ENCODE data around the gene ARMC12. TPM values are rescaled to one million over a fixed set of nuclear protein-coding genes. Genes with fewer than 3 reads are reported as not detected.

ARMC12 gene
- total and polyA plus RNA-seq, 10 of the 15 experiments (the other 5 are each of a cell fraction or from before 2014, with no cell fraction given), result 0.10 to 1.6 (median 0.62) TPM

DNA sequence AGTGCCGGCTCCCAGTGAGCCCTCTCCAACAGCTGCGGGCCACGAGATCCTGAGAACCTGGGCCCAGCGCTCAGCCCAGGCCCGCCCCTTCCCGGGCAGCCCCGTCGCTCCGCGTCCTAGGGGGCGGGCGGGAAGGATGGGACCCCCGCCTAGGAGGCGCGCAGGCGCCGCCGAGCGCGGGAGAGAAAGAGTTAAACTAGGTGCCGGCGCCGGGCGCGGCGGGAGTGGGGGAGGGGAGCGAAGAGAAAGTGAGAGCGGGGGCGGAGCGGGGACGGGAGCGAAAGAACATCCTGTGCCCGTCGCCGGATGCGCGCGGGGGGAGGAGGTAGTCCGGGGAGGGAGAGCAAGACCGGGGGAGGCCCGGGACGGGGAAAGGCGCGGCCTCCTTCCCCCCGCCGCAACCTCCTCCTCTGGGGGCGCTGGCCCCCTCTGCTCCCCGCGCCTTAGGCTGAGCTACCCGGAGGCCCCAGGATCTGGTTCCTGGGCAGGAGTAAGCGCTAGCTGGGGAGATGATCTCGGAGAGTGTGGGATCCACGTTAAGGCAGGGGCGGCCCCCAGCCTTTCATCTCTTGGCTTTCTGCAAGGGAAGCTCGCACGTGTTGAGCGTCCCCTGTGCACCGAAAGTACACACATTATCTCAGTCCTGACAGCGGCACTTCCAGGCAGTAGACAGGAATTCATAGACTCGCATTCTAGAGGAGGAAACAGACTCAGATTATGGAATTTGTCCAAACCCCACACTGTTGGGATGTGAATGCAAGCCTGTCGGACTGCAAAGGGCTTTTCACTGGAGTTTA is 4.9 kb upstream of the ARMC12 start (continued):
- TF ChIP-seq, protein P1, sequence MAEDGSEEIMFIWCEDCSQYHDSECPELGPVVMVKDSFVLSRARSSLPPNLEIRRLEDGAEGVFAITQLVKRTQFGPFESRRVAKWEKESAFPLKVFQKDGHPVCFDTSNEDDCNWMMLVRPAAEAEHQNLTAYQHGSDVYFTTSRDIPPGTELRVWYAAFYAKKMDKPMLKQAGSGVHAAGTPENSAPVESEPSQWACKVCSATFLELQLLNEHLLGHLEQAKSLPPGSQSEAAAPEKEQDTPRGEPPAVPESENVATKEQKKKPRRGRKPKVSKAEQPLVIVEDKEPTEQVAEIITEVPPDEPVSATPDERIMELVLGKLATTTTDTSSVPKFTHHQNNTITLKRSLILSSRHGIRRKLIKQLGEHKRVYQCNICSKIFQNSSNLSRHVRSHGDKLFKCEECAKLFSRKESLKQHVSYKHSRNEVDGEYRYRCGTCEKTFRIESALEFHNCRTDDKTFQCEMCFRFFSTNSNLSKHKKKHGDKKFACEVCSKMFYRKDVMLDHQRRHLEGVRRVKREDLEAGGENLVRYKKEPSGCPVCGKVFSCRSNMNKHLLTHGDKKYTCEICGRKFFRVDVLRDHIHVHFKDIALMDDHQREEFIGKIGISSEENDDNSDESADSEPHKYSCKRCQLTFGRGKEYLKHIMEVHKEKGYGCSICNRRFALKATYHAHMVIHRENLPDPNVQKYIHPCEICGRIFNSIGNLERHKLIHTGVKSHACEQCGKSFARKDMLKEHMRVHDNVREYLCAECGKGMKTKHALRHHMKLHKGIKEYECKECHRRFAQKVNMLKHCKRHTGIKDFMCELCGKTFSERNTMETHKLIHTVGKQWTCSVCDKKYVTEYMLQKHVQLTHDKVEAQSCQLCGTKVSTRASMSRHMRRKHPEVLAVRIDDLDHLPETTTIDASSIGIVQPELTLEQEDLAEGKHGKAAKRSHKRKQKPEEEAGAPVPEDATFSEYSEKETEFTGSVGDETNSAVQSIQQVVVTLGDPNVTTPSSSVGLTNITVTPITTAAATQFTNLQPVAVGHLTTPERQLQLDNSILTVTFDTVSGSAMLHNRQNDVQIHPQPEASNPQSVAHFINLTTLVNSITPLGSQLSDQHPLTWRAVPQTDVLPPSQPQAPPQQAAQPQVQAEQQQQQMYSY (CRISPR knock-in tag; IDR thresholded peaks at IDR 0.05), result no peak
- TF ChIP-seq FOS (IDR thresholded peaks at IDR 0.05; ENCODE audit: borderline replicate concordance, extremely low read depth, insufficient read length) (no peak), SIN3A (IDR thresholded peaks at IDR 0.05; ENCODE audit: low read depth, low read length) (no peak)

DNA sequence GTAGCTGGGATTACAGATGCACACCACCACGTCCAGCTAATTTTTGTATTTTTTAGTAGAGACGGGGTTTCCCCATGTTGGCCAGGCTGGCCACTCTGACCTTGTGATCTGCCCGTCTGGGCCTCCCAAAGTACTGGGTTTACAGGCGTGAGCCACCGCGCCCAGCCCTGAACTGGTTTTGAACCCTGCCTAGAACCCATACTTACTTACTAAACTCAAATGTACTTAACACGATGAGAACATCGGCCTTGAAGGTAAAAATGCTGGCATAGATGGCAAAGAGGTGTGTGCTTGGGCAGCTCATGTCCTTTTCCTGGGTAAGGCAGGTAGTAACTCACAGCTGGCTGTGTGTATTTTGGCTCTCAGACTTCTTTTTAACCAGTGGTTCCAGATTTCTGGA is 3.2 kb upstream of the ARMC12 start:
- ChIA-PET POLR2A (interaction anchor here (0.6 to 1.4 kb wide), 3 partner anchors 66 to 210 kb away, joined by 3 to 8 read pairs (median 3); no protein-coding TSS in a partner anchor), RAD21 (ENCODE audit: unreplicated experiment) (interaction anchor here (0.9 to 5.6 kb wide), 14 partner anchors 15 to 389 kb away, joined by 3 to 49 read pairs (median 4); no protein-coding TSS in a partner anchor), CTCF (interaction anchor here (0.7 to 9.7 kb wide), 11 partner anchors 16 to 432 kb away, joined by 3 to 374 read pairs (median 5); no protein-coding TSS in a partner anchor), SMC1A (ENCODE audit: uncharacterized antibody, unreplicated experiment) (interaction anchor here (0.9 to 3.4 kb wide), 13 partner anchors 15 to 206 kb away, joined by 3 to 47 read pairs (median 5); no protein-coding TSS in a partner anchor)
- intact Hi-C loops (cut with micrococcal nuclease; ENCODE audit: unreplicated experiment), result loop anchor here (5.0 to 10.0 kb wide), 2 partner anchors 389 to 436 kb away; partner anchors contain the start of genes DEF6 and PPARD
- no peak overlapping the region for H3K9ac ChIP-seq (ENCODE audit: control insufficient read depth, insufficient read depth, low read length)
- ATAC-seq (no peak), DNase-seq (ENCODE audit: low read depth, low spot score) (no peak), FAIRE-seq (no peak)
- no peak overlapping the region for H2AFZ ChIP-seq (ENCODE audit: control insufficient read depth, low read depth, low read length)
- no peaks in the 10 kb centered on the region for H3K36me3 ChIP-seq (ENCODE audit: control insufficient read depth in 2 of 2, insufficient read depth in 2 of 2, low read length in 1 of 2)
- peaks cover 32% of the 10 kb centered on the region for H3K4me1 ChIP-seq (ENCODE audit: control insufficient read depth, insufficient read depth, low read length)
- H3K4me3 ChIP-seq, result no peak overlapping the region
- H3K27me3 ChIP-seq (replicated peaks in 1 of 2; ENCODE audit: control insufficient read depth in 2 of 2, insufficient read depth in 2 of 2, low read length in 1 of 2), result no peaks in the 10 kb centered on the region
- no peaks in the 10 kb centered on the region for H4K20me1 ChIP-seq (ENCODE audit: control insufficient read depth, insufficient read depth)
- no TSS peak for BruUV-seq (replicated peaks)
- H3K79me2 ChIP-seq (ENCODE audit: control insufficient read depth, insufficient read depth, low read length), result no peaks in the 10 kb centered on the region; the same call in 1 of the 2 replicates
- no peak overlapping the region for H3K27ac ChIP-seq (ENCODE audit: control insufficient read depth, insufficient read depth)
- H3K4me2 ChIP-seq (ENCODE audit: control insufficient read depth, insufficient read depth), result no peak overlapping the region
- in situ Hi-C loops (cut with MboI), result no loop called here
- 92% methylated on average over 8 of the region's 8 CpGs for WGBS (ENCODE audit: insufficient coverage, insufficient replicate concordance, low lambda C conversion rate, missing lambda C conversion rate)
- H3K9me3 ChIP-seq (replicated peaks; ENCODE audit: control insufficient read depth, insufficient read depth, low read length), result no peaks in the 10 kb centered on the region
- TF ChIP-seq HDAC2 (IDR thresholded peaks at IDR 0.05), result no peak
- TF ChIP-seq, protein P2, sequence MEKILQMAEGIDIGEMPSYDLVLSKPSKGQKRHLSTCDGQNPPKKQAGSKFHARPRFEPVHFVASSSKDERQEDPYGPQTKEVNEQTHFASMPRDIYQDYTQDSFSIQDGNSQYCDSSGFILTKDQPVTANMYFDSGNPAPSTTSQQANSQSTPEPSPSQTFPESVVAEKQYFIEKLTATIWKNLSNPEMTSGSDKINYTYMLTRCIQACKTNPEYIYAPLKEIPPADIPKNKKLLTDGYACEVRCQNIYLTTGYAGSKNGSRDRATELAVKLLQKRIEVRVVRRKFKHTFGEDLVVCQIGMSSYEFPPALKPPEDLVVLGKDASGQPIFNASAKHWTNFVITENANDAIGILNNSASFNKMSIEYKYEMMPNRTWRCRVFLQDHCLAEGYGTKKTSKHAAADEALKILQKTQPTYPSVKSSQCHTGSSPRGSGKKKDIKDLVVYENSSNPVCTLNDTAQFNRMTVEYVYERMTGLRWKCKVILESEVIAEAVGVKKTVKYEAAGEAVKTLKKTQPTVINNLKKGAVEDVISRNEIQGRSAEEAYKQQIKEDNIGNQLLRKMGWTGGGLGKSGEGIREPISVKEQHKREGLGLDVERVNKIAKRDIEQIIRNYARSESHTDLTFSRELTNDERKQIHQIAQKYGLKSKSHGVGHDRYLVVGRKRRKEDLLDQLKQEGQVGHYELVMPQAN (conservative IDR thresholded peaks at IDR 0.05), result no peak
- TF ChIP-seq CEBPB (IDR thresholded peaks at IDR 0.05; ENCODE audit: borderline replicate concordance in 1 of 2, low read depth in 2 of 2, low read length in 2 of 2), result no peak
- TF ChIP-seq RB1 (IDR thresholded peaks at IDR 0.05; ENCODE audit: borderline replicate concordance), result no peak
- no peak for TF ChIP-seq ASH2L (IDR thresholded peaks at IDR 0.05; ENCODE audit: borderline replicate concordance, low read depth)
- TF ChIP-seq RAD21 (IDR thresholded peaks at IDR 0.05; ENCODE audit: insufficient read depth, low read depth, low read length), result no peak
- TF ChIP-seq HDAC6 (IDR thresholded peaks at IDR 0.05; ENCODE audit: unreplicated experiment), result no peak
- TF ChIP-seq, protein P3, sequence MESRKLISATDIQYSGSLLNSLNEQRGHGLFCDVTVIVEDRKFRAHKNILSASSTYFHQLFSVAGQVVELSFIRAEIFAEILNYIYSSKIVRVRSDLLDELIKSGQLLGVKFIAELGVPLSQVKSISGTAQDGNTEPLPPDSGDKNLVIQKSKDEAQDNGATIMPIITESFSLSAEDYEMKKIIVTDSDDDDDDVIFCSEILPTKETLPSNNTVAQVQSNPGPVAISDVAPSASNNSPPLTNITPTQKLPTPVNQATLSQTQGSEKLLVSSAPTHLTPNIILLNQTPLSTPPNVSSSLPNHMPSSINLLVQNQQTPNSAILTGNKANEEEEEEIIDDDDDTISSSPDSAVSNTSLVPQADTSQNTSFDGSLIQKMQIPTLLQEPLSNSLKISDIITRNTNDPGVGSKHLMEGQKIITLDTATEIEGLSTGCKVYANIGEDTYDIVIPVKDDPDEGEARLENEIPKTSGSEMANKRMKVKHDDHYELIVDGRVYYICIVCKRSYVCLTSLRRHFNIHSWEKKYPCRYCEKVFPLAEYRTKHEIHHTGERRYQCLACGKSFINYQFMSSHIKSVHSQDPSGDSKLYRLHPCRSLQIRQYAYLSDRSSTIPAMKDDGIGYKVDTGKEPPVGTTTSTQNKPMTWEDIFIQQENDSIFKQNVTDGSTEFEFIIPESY (IDR thresholded peaks at IDR 0.05), result no peak
- no peak for TF ChIP-seq PML (IDR thresholded peaks at IDR 0.05; ENCODE audit: low read length)

Measured in GM12878 (cell line).